Neutrophil (primary cell): Measurements from ENCODE around the gene ZNF552.

Source experiments
- H3K27ac ChIP-seq: fragments of 200-600 bp; sonication (generic); 2 replicates; pipeline ENCODE4 v1.5.1; 2016; ENCODE audit warnings: mild to moderate bottlenecking, moderate library complexity
- H3K27me3 ChIP-seq: fragments of 200-600 bp; sonication (generic); 2 replicates; pipeline ENCODE4 v1.6.0; 2016; ENCODE audit warnings: mild to moderate bottlenecking
- H3K36me3 ChIP-seq: fragments of 200-600 bp; sonication (generic); 2 replicates; pipeline ENCODE4 v1.5.1; 2017
- H3K4me1 ChIP-seq, 2 experiments: fragments of 200-600 bp in 1 of 2; sonication (generic) in 1 of 2; 1 replicate in 1 of 2; 2 replicates in 1 of 2; pipeline versions ENCODE4 v1.5.1 to v1.6.1; 2013 to 2016; ENCODE audit warnings: low read depth in 1 of 2, low read length in 1 of 2, mild to moderate bottlenecking in 1 of 2, moderate library complexity in 1 of 2; ENCODE audit not compliant: control insufficient read depth in 1 of 2, insufficient read depth in 1 of 2
- H3K4me3 ChIP-seq, 2 experiments: fragments of 200-600 bp in 1 of 2; sonication (generic) in 1 of 2; 1 replicate in 1 of 2; 2 replicates in 1 of 2; pipeline ENCODE4 v1.5.1; 2013 to 2016; ENCODE audit warnings: low read depth in 1 of 2, low read length in 1 of 2, mild to moderate bottlenecking in 1 of 2, moderate library complexity in 1 of 2
- H3K9me3 ChIP-seq: fragments of 200-600 bp; sonication (generic); 2 replicates; pipeline ENCODE4 v1.5.1; 2016
- CTCF ChIP-seq: fragments of 200-600 bp; sonication (generic); IDR thresholded peaks from 2 replicates; pipeline ENCODE4 v1.5.1; 2016; ENCODE audit warnings: antibody characterized with exemption

Gene ZNF552

GRCh38 chr19:57757941-57758340 lies 56.8 kb downstream of the ZNF552 start:
- Histone ChIP-seq H3K36me3 (peaks cover 64% of the 10 kb centered on the region), H3K9me3 (peaks cover 4% of the 10 kb centered on the region), H3K27ac (no peak overlapping the region), H3K27me3 (no peaks in the 10 kb centered on the region), H3K4me3 (no peak overlapping the region), H3K4me1 (no peaks in the 10 kb centered on the region)
- no peak for TF ChIP-seq CTCF
